Common myeloid progenitor, CD34-positive (primary cell): Measurements from ENCODE around the gene USO1.
A peak's percentile ranks its signal among the peaks of the same experiment; 100 is the strongest.

Source experiments
- CTCF ChIA-PET: fragments of 350-600 bp; sonication (Branson Sonifier 250); formaldehyde crosslinking; loops from one replicate; lab custom pipeline; 2021; ENCODE audit warnings: antibody characterized with exemption; lab: Charles Lee
- POLR2A ChIA-PET: fragments of 350-600 bp; sonication (Branson Sonifier 250); formaldehyde crosslinking; loops from one replicate; lab custom pipeline; 2021; ENCODE audit warnings: antibody characterized with exemption; lab: Charles Lee
- DNase-seq, 3 donors: peaks; one replicate each; pipeline versions ENCODE4 v3.0.0 to v3.0.0-alpha.2; 2013
- H3K27ac ChIP-seq, 2 experiments: 1 replicate in 1 of 2; 2 replicates in 1 of 2; pipeline ENCODE4 v1.7.0; 2013; ENCODE audit warnings: inconsistent platforms in 2 of 2, low read length in 2 of 2, mild to moderate bottlenecking in 2 of 2, low read depth in 1 of 2, moderate library complexity in 1 of 2; ENCODE audit not compliant: severe bottlenecking in 2 of 2, insufficient read depth in 1 of 2, poor library complexity in 1 of 2
- H3K27me3 ChIP-seq, 5 experiments: replicated peaks in 2 of 5; 1 replicate in 3 of 5; 2 replicates in 2 of 5; pipeline versions ENCODE4 v1.6.1 to v1.7.0; 2013; ENCODE audit warnings: low read length in 4 of 5, mild to moderate bottlenecking in 2 of 5, moderate library complexity in 2 of 5, inconsistent platforms in 1 of 5; ENCODE audit not compliant: insufficient read depth in 5 of 5, control insufficient read depth in 4 of 5
- H3K36me3 ChIP-seq, 4 experiments: 1 replicate in 2 of 4; 2 replicates in 2 of 4; pipeline versions ENCODE4 v1.6.1 to v1.7.0; 2013; ENCODE audit warnings: low read length in 3 of 4, control low read depth in 1 of 4, mild to moderate bottlenecking in 1 of 4; ENCODE audit not compliant: control insufficient read depth in 4 of 4, insufficient read depth in 4 of 4
- H3K4me1 ChIP-seq, 4 experiments: 1 replicate in 3 of 4; 2 replicates in 1 of 4; pipeline versions ENCODE4 v1.6.1 to v1.7.1; 2013; ENCODE audit warnings: low read length in 3 of 4, mild to moderate bottlenecking in 3 of 4, control low read depth in 1 of 4, inconsistent platforms in 1 of 4, moderate library complexity in 1 of 4; ENCODE audit not compliant: control insufficient read depth in 4 of 4, insufficient read depth in 4 of 4; ENCODE audit errors: control extremely low read depth in 1 of 4
- H3K4me3 ChIP-seq, 7 experiments: 1 replicate in 4 of 7; 2 replicates in 3 of 7; pipeline versions ENCODE4 v1.5.1 to v1.7.0; 2013; ENCODE audit warnings: mild to moderate bottlenecking in 7 of 7, low read length in 6 of 7, moderate library complexity in 6 of 7, inconsistent platforms in 2 of 7, low read depth in 2 of 7, control low read depth in 1 of 7; ENCODE audit not compliant: insufficient read depth in 4 of 7, control insufficient read depth in 1 of 7; ENCODE audit errors: extremely low read depth in 1 of 7
- H3K9me3 ChIP-seq, 5 experiments: 1 replicate in 4 of 5; 2 replicates in 1 of 5; pipeline versions ENCODE4 v1.6.1 to v1.7.1; 2013; ENCODE audit warnings: low read length in 4 of 5, mild to moderate bottlenecking in 2 of 5, inconsistent platforms in 1 of 5, low read depth in 1 of 5, moderate library complexity in 1 of 5; ENCODE audit not compliant: control insufficient read depth in 4 of 5, insufficient read depth in 2 of 5; ENCODE audit errors: control extremely low read depth in 1 of 5
- WGBS: methylation state at CpG from one replicate; pipeline ENCODE4 v1.1.5; 2013; ENCODE audit not compliant: insufficient coverage; 5-methylcytosine and 5-hydroxymethylcytosine counted together

The USO1 gene

GRCh38 chr4:75777589-75777988, 53.2 kb downstream of the USO1 start:
- ChIA-PET CTCF (no interaction called here), POLR2A (no interaction called here)
- no CpG with 5 or more reads among the region's 2 CpGs for WGBS
- Histone ChIP-seq H3K4me1 (no peaks in the 10 kb centered on the region), H3K27ac (no peak overlapping the region), H3K27me3 (no peaks in the 10 kb centered on the region), H3K9me3 (peaks cover 0 to 14% (median 0%) of the 10 kb centered on the region in 5 experiments), H3K4me3 (no peak overlapping the region), H3K36me3 (peaks cover 35 to 66% (median 47%) of the 10 kb centered on the region in 4 experiments)
- no peak for DNase-seq

- Histone ChIP-seq H3K36me3 (peaks cover 37 to 75% (median 51%) of the 10 kb centered on the region in 4 experiments), H3K27ac (no peak overlapping the region), H3K4me1 (no peaks in the 10 kb centered on the region), H3K27me3 (no peaks in the 10 kb centered on the region), H3K4me3 (no peak overlapping the region), H3K9me3 (peaks cover 0 to 14% (median 0%) of the 10 kb centered on the region in 5 experiments)
- ChIA-PET POLR2A (no interaction called here), CTCF (interaction anchor here (1.3 to 1.4 kb wide), 2 partner anchors 13 to 76 kb away, joined by 3 read pairs; no protein-coding TSS in a partner anchor)
- no peak for DNase-seq
- WGBS, result 100% methylated on average over 1 of the region's 5 CpGs
Observed at GRCh38 chr4:75779105-75779757, 54.9 kb downstream of the USO1 start.

- ChIA-PET CTCF (no interaction called here), POLR2A (interaction anchor here (0.5 kb wide), 1 partner anchor 9 kb away, joined by 4 read pairs; no protein-coding TSS in a partner anchor)
- H3K27ac ChIP-seq, result peak overlapping the region in 1 of 2 experiments; percentile 9
- DNase-seq, result no peak
- no peaks in the 10 kb centered on the region for H3K4me1 ChIP-seq
- H3K9me3 ChIP-seq, result peaks cover 0 to 14% (median 0%) of the 10 kb centered on the region in 5 experiments
- H3K4me3 ChIP-seq, result no peak overlapping the region
- no peaks in the 10 kb centered on the region for H3K27me3 ChIP-seq
- peaks cover 22 to 62% (median 38%) of the 10 kb centered on the region in 4 experiments for H3K36me3 ChIP-seq
Observed at GRCh38 chr4:75781305-75781704, 56.9 kb downstream of the USO1 start.

- Histone ChIP-seq H3K4me1 (no peaks in the 10 kb centered on the region), H3K36me3 (peaks cover 13 to 49% (median 33%) of the 10 kb centered on the region in 4 experiments), H3K27me3 (no peaks in the 10 kb centered on the region), H3K9me3 (no peaks in the 10 kb centered on the region), H3K4me3 (no peak overlapping the region), H3K27ac (no peak overlapping the region)
- ChIA-PET CTCF (no interaction called here), POLR2A (interaction anchor here (0.5 kb wide), 1 partner anchor 133 kb away, joined by 4 read pairs; no protein-coding TSS in a partner anchor)
- DNase-seq, result no peak
- WGBS, result 100% methylated on average over 1 of the region's 1 CpG
Observed at GRCh38 chr4:75786526-75786925, 62.1 kb downstream of the USO1 start.

GRCh38 chr4:75786938-75787337, 62.6 kb downstream of the USO1 start:
- no peak overlapping the region for H3K27ac ChIP-seq
- POLR2A ChIA-PET, result no interaction called here
- DNase-seq, result no peak
- H3K4me3 ChIP-seq, result no peak overlapping the region
- no peaks in the 10 kb centered on the region for H3K9me3 ChIP-seq
- no peaks in the 10 kb centered on the region for H3K27me3 ChIP-seq
- peaks cover 11 to 46% (median 33%) of the 10 kb centered on the region in 4 experiments for H3K36me3 ChIP-seq
- H3K4me1 ChIP-seq, result no peaks in the 10 kb centered on the region
- CTCF ChIA-PET, result interaction anchor here (2.2 kb wide), 1 partner anchor 63 kb away, joined by 5 read pairs; the partner anchor contains the start of gene USO1
- 100% methylated on average over 1 of the region's 1 CpG for WGBS

- no CpG with 5 or more reads among the region's 1 CpG for WGBS
- CTCF ChIA-PET, result no interaction called here
Observed at GRCh38 chr4:75790024-75790423, 65.6 kb downstream of the USO1 start.

GRCh38 chr4:75800972-75801371, 76.6 kb downstream of the USO1 start:
- Histone ChIP-seq H3K4me1 (no peaks in the 10 kb centered on the region), H3K36me3 (peaks cover 11 to 37% (median 28%) of the 10 kb centered on the region in 4 experiments), H3K4me3 (no peak overlapping the region), H3K9me3 (no peaks in the 10 kb centered on the region), H3K27ac (no peak overlapping the region), H3K27me3 (no peaks in the 10 kb centered on the region)
- no peak for DNase-seq
- no CpG with 5 or more reads among the region's 1 CpG for WGBS
- CTCF ChIA-PET, result no interaction called here
- POLR2A ChIA-PET, result no interaction called here

More at GRCh38 chr4:75790024-75790423, 65.6 kb downstream of the USO1 start:
- DNase-seq, result no peak
- H3K4me3 ChIP-seq, result no peak overlapping the region
- no peaks in the 10 kb centered on the region for H3K9me3 ChIP-seq
- H3K36me3 ChIP-seq, result peaks cover 11 to 31% (median 22%) of the 10 kb centered on the region in 4 experiments
- POLR2A ChIA-PET, result no interaction called here
- H3K27me3 ChIP-seq, result no peaks in the 10 kb centered on the region
- no peak overlapping the region for H3K27ac ChIP-seq
- H3K4me1 ChIP-seq, result no peaks in the 10 kb centered on the region
